NB4 (cell line): Measurements from ENCODE around the gene STK33.

Experiments
- DNase-seq: peaks from one replicate; pipeline ENCODE4 v3.0.0; 2010; ENCODE audit warnings: low read depth
- H3K4me3 ChIP-seq: one replicate; pipeline ENCODE4 v1.5.1; 2011; ENCODE audit warnings: mild to moderate bottlenecking, low read depth, low read length, moderate library complexity
- CTCF ChIP-seq: IDR thresholded peaks from one replicate; pipeline ENCODE4 v1.5.1; 2012; ENCODE audit warnings: low read depth, low read length
- MAX ChIP-seq: IDR thresholded peaks from 2 replicates; pipeline ENCODE4 v1.6.1; 2011; ENCODE audit warnings: low read depth, low read length
- MYC ChIP-seq: IDR thresholded peaks from 2 replicates; pipeline ENCODE4 v1.6.1; 2011; ENCODE audit warnings: low read depth, low read length
- POLR2A ChIP-seq: IDR thresholded peaks from 2 replicates; pipeline ENCODE4 v1.6.1; 2011; ENCODE audit warnings: mild to moderate bottlenecking; ENCODE audit not compliant: insufficient read length; ENCODE audit errors: extremely low read depth

The STK33 gene

GRCh38 chr11:8359521-8359920 lies 234.5 kb downstream of the STK33 start:
- no peak overlapping the region for H3K4me3 ChIP-seq
- DNase-seq = no peak
- TF ChIP-seq POLR2A (no peak), CTCF (no peak), MAX (no peak), MYC (no peak)

GRCh38 chr11:8357891-8358566 lies 236.0 kb downstream of the STK33 start:
- no peak for DNase-seq
- H3K4me3 ChIP-seq = no peak overlapping the region
- TF ChIP-seq MYC (no peak), POLR2A (no peak), CTCF (no peak), MAX (no peak)

GRCh38 chr11:8357505-8357888 lies 236.5 kb downstream of the STK33 start:
- TF ChIP-seq CTCF (no peak), POLR2A (no peak), MAX (no peak), MYC (no peak)
- H3K4me3 ChIP-seq = no peak overlapping the region
- no peak for DNase-seq

GRCh38 chr11:8356721-8357504 lies 237.1 kb downstream of the STK33 start:
- TF ChIP-seq MYC (no peak), CTCF (no peak), MAX (no peak), POLR2A (no peak)
- no peak for DNase-seq
- H3K4me3 ChIP-seq = no peak overlapping the region

DNA sequence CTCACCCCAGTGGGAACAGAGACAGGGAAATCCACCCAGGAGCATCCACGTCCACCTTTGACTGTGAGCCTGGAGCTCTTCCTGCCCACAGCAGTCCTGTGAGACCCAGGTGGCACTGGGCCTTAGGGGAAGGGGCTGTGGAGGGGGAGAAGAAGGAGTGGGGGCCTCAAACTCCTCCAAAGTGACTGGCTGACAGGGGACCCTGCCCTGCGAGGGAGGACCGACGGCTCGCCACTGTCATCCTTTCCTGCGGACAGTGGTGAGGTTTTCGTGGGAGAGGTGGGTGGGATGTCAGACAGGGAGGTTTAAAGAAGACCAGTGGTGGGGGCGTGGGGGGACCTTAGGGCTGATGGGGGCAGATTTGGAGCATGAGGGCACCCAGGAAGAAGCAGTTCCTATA lies 237.8 kb downstream of the STK33 start:
- DNase-seq = no peak
- TF ChIP-seq MYC (no peak), POLR2A (no peak), CTCF (no peak), MAX (no peak)
- H3K4me3 ChIP-seq = no peak overlapping the region

DNA sequence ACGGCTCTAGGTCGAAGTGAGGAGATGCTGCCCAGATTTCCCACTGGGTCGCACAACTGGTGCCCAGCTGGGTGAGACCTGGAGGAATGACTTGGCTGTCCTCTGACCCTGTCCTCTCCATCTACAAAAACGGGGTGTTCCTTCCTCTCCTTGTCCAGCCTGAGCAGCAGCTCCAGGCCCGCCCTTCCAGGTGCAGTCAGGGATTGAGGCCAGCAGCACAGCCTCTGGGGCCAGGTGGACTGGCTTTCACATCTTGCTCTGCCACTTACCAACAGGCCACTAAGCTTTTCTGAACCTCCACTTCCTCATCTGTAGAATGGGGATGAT lies 238.6 kb downstream of the STK33 start:
- DNase-seq = no peak
- H3K4me3 ChIP-seq = no peak overlapping the region
- TF ChIP-seq CTCF = no peak
- TF ChIP-seq POLR2A = no peak
- no peak for TF ChIP-seq MYC
- TF ChIP-seq MAX = no peak
